Activated effector memory CD4-positive, alpha-beta T cell treated with Interleukin-2 at 50 U/mL for 16 hours (primary cell): ENCODE data around the gene TTC34.
"Not testable (repeated sequence)": the region's sequence is repeated elsewhere in the genome, so short reads cannot be mapped to it uniquely, and the experiment has no call there.

Experiments
- DNase-seq: peaks from one replicate; pipeline ENCODE4 v3.0.0-alpha.2; 2020

The TTC34 gene

DNA sequence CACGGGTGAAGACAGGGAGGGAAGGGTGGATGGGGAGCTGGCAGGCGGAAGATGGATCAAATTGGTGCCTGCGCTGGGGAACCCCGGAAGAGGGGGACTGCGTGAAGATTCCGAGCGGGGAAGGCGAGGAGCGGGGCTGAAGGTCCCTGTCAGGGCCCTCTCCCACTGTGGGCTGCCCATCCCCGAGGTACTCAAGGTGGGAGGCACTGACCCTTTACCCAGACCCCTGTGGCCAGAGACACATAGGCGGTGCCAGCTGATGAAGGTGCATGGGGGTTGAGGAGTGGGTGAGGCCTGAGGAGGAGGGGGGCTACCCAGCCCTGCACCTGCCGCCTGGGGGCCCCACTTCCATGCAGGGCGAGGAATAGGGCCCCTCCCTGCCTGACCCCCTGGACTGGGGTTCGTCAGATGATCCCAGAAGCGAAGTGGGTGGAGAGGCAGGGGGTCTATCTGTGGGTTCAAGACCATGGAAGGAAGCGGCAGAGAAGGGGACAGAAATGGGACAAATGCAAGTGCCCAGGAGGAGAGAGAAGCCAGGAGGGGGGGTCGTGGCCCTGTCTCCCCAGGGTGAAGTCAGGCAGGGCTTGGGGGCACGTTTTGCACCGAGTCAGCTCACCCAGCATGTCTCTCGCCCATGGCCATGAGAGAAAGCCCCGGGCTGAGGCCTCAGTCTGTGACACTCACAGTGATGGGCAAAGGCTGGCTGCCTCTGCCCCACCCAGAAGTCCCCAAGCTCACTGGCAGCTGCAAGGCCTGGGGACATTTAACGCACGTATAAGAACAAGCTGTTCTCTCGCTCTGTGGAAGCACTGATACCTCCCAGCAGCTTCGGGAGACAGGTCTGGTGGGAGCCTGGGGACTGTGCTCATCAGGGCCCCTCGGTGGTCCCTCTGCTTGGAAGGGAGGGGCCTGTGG is 161.6 kb downstream of the TTC34 start:
- DNase-seq, result no peak

DNA sequence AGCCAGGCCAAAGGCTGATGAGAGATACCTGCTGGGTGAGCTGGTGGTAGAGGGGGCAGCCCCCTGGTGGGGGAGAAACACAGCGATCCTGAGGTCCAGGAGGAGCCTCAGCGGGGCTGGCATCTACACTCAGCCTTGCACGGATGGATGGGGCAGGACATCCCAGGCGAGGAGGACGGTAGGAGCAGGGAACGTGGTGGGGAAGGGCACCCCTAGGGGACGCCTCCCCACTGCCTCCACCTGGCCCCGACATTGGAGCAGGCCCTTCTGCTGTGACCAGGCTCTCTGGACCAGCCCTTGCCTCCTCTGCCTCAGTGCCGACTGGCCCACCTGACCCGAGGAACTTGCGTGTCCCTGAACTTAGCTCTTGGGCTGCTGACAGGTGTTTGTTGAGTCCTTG is 162.3 kb downstream of the TTC34 start:
- no peak for DNase-seq

DNA sequence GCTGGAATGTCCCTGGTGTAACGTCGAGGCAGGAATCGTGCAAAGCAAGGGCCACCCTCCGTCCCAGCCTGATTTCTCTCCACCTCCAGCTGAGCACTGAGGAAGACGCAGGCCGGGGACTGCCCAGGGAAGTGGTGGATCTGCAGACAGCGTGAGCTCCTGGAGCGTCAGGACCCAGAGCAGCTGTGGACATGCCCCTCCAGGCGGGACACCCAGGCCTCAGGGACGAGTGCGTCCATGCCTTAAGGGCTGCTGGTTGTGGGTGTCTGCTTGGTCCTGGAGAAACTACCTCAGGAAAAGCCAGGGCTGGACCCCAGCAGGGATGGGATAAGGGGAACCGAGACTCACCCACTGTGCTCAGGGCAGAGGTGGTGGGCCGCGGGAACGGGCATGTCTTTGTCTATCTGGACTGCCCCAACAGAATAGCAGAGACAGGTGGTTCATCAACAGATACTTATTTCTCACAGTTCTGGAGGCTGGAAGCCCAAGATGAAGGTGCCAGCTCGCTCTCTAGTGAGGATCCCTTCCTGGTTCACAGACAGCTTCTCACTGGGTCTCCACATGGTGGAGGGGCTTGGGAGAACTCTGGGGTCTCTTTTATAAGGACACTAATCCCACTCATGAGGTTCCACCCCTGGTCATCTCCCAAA is 162.9 kb downstream of the TTC34 start:
- DNase-seq, result no peak

GRCh38 chr1:2637442-2638145 is 163.9 kb downstream of the TTC34 start:
- DNase-seq, result no peak

DNA sequence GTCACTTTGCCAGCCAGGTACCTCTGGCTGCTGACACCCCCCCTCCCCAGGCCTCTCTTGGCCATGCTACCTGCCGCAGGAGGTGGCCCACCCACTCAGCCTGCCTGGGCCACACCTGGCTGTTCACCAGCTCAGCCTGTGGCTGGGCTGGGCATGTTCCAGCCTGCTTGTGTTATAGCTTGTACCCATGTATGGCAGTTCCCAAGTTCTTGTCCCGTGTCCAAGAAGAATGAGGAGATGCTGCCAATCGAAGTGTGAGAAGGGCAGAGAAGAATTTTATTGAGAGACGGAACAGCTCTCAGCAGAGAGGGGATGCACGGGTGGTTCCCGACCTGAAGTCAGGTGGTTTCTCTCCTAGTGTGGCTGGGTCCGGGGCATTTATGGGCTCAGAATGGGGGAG is 164.8 kb downstream of the TTC34 start:
- no peak for DNase-seq

GRCh38 chr1:2635361-2636010 is 166.0 kb downstream of the TTC34 start:
- DNase-seq, result no peak

- DNase-seq, result no peak
Measured at GRCh38 chr1:2633936-2634491, 167.5 kb downstream of the TTC34 start.

- no peak for DNase-seq
Measured at GRCh38 chr1:2633366-2633935, 168.0 kb downstream of the TTC34 start.

DNA sequence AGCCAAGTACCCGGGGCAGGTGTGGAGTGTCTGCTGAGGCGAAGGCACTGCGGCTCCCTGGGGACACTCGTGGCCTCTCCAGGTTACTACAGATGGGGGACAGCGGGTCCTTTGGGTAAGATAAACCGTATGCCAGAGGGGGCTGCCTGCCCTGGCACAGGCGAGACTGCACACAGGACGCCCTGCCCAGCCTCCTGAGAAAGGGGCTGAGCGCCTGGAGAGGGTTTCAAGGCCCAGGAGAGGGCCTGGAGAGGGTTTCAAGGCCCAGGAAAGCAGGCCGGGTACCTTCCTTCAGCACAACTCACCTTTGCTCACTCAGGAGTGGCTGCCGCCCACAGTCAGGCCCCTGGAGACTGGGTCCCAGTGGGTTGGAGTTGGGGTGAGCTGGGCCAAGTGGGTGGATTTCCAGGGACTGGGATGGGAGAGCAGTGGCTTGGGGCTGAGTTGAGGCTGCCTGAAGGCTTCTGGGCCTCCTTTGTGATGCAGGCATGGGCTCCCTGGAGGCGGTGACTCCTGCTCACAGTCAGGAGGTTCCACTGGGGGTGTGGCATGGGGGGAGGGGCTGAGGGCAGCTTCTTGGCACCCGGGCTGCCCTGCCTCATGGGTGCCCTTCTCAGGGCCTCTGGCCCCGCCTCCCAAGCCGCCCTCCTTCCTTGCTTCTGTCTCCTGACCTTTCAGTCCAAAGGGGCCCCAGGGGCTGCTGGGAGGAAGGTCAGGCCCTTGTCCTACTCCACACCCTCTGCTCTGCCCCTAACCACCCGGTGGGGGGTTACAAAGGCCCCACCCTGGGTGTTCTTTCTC is 168.7 kb downstream of the TTC34 start, which contains the start of gene MMEL1:
Gene MMEL1, minus strand, starts transcription at position 456 of the 801 bp plus-strand sequence. CDS start 3,532 bp downstream, outside the sequence.
- DNase-seq, result no peak

DNA sequence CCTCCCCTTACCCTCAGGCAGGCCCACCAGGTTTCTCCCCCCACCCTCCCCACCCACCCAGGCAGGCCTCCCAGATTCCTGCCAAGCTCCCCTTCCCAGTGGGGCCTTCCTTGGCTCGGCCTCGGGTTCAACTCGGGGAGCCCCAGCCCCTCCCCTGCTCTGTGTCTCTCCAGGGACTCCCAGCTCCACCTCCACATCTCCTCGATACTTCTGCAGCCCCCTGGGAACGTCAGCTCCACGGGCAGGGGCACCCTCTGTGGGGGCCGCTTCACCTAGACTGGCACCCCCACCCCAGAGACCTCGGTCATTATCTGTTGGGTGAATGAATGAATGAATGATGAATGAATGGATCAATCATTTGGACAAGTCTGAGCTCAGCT is 169.5 kb downstream of the TTC34 start:
- DNase-seq, result no peak

DNA sequence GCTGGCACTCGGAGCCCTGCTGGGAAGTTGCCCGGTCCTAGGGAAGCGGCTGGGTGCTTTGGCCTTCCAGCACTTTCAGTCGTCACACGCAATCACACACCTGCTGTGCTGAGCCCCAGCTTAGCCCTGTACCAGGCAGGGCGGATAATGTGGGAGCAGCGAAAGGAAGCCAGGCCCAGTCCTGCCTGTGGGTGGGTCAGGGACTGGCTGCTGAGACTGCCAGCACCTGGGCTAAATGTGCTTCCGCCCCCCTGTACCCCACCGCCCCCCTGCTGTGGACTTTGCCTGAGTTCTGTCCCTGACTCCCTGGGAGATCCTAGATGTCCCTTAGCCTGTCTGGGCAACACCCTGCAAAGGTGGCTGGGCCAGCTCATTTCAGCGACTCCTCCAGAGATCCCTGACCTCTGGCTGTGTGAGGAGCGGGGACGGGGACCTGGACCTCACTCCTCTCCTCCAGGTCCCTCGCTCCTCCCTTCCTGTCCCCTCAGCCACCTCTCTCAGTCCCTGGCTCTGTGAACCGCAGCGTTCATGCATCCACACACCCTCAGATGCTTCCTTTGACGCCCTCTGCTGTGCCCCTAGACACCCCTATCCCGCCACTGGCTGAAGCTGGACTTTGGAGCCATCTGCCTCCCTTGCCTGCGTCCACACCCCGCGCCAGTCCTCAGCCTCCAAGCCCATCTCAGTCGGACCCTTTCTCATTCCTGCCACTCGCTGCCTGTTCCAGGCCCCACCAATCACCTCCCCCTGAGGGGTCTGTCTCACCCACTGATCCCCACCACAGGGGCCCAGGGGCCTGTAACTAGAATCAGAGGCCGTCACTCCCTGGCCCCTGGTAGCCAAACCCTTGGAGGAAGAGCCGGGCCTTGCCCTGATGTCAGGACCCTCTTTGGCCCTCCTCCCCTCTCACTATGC is 170.1 kb downstream of the TTC34 start:
- no peak for DNase-seq

DNA sequence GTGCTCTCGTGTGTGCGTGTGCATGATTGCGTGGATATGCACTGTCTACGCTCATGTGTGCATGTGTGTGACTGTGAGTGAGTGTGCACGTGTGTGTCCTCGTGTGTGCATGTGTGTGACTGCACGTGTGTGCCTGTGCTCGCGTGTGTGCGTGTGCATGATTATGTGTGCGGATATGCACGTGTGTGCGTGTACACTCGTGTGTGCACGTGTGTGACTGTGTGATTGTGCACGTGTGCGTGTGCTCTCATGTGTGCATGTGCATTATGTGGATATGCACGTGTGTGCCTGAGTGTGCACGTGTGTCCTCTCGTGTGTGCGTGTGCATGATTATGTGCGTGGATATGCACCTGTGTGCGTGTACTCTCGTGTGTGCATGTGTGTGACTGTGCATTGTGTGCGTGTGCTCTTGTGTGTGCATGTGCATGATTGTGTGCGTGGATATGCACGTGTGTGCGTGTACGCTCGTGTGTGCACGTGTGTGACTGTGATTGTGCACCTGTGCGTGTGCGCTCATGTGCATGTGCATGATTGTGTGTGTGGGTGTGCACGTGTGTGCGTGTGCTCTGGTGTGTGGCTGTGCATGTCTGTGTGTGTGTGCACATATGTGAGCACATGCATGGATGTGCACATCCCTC is 170.9 kb downstream of the TTC34 start:
- no peak for DNase-seq

DNA sequence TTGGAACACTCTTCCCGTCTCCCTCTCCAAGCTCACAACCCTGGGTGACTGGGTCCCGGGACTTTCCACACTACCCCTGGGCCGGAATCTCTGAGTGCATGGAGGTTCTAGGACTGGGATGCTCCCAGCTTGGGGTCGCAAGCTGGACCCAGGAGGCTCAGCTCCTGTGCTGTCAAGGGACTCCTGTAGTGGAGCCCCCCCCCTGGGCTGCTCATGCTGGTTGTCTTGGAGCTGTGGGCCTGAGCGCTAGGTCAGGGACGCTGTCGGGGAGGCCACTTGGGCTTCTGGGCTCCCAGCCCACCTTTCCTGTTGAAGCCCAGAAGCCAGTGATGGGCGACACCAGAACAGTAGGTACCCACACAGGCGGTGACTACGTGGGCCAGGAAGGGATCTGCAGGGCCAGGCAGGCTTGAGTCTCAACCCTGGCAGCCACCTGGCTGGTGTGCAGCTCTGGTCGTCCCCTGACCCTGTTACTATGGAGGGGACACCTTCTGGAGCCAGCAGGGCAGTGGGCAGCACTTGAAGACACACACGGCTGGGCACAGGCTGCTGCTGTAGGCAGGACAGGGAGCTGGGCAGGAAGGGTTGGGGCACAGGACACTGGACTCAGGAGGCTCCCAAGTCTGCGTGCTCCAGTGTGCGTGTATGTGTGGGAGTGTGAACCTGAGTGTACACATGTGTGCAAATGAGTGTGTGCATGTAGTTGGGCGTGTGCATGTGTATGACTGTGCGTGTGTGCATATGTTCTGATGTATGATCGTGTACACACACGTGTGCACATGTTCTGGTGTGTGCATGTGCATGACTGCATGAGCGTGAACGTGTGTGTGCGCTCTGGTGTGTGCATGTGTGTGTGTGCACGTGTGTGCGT is 171.6 kb downstream of the TTC34 start:
- no peak for DNase-seq

DNA sequence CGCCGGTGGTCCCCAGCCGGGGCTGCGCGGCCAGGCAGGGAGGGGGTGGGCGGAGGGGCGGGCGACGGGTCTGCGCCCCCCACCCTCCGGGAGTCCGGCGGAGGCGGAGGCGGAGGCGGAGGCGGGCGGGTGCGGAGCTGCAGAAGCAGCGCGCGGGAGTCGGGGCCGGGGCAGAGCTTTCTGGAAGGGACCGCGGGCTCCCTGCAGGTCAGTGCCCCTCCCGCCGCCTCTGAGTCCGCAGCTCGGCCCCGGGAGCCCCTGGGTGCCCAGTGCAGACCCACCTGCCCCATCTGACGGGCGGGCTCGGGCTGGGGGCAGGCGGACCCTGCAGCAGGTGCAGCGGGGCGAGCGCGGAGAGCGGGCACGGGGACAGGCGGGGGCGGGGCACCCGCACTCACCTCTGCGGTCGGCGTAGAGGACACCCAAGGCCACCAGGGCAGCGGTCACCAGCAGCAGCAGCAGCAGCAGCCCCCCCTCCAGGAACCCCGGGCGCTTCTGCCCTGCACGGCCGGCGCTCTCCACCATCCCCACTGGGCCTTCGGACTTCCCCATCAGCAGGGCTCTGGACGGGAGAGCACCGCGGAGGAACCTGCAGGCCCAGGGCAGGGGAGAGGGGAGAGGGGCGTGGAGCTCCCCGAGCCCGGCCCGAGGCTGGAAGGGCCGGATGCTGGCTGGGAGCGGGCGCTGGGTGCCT is 172.4 kb downstream of the TTC34 start:
- no peak for DNase-seq

DNA sequence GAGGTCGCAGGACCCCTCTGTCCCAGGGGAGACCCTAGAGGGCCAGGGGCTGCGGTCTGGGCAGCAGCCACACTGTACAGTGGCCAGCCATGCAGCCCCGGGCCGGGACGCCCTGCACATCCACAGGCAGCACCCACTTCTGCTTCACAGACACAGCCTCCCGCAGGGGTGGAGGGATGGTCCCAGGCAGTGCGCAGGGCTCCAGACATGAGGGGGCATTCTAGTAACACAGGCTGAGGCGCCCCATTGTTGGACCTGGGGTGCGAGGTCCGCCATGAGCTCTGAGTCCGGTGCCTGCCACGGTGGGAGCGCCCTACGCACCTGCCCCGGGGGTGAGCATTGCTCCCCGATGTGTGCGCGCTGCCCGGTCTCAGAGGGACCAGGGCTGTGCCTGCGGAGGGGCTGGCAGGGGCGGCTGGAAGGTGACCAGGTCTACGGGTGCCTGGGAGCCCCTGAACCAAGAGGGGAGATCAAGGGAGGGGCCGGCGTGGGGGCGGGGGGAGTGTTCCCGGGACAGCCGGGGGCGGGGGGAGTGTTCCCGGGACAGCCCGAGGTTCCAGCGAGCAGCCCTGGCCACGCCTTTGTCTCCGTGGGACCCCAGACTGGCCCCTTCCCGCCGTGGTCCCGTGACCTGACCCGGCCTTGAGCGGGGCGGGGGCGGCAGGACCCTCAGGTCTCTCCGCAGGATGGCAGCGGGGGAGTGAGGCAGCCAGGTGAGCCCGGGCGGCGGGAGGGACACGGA is 173.1 kb downstream of the TTC34 start:
- no peak for DNase-seq

GRCh38 chr1:2627746-2628145 is 173.7 kb downstream of the TTC34 start:
- no peak for DNase-seq

- DNase-seq, result not testable (repeated sequence)
Measured at GRCh38 chr1:2625748-2626147, 175.7 kb downstream of the TTC34 start.
